MM.1S (cell line): ENCODE data around the gene TPM3.

Source experiments
- DNase-seq: peaks from one replicate; pipeline ENCODE4 v3.0.0-alpha.2; 2015
- H2AFZ ChIP-seq: fragments of 300-600 bp; sonication (generic); 2 replicates; pipeline ENCODE4 v1.6.0; 2016; ENCODE audit warnings: antibody characterized with exemption, low read length
- H3F3A ChIP-seq: fragments of 300-600 bp; sonication (generic); 2 replicates; pipeline ENCODE4 v1.6.1; 2016; ENCODE audit warnings: mild to moderate bottlenecking, antibody characterized with exemption, low read length, moderate library complexity, mixed read lengths; ENCODE audit not compliant: insufficient read depth
- H3K27ac ChIP-seq: fragments of 300-600 bp; sonication (generic); 2 replicates; pipeline ENCODE4 v1.5.1; 2016; ENCODE audit warnings: mild to moderate bottlenecking, low read length
- H3K27me3 ChIP-seq: fragments of 300-600 bp; sonication (generic); replicated peaks from 2 replicates; pipeline ENCODE4 v1.6.0; 2016; ENCODE audit warnings: low read length; ENCODE audit not compliant: insufficient read depth
- H3K36me3 ChIP-seq: fragments of 300-600 bp; sonication (generic); replicated peaks from 2 replicates; pipeline ENCODE4 v1.6.1; 2016; ENCODE audit warnings: mild to moderate bottlenecking, low read length, mixed read lengths; ENCODE audit not compliant: insufficient read depth
- H3K4me1 ChIP-seq: fragments of 300-600 bp; sonication (generic); 2 replicates; pipeline ENCODE4 v1.6.1; 2016; ENCODE audit warnings: low read length, mixed read lengths
- H3K4me2 ChIP-seq: fragments of 300-600 bp; sonication (generic); 2 replicates; pipeline ENCODE4 v1.6.0; 2016; ENCODE audit warnings: low read depth, low read length
- H3K4me3 ChIP-seq: fragments of 300-600 bp; sonication (generic); 2 replicates; pipeline ENCODE4 v1.5.1; 2016; ENCODE audit warnings: low read length, mixed read lengths
- H3K79me2 ChIP-seq: fragments of 300-600 bp; sonication (generic); 2 replicates; pipeline ENCODE4 v1.6.1; 2016; ENCODE audit warnings: mixed run types, low read length, mixed read lengths
- H3K9ac ChIP-seq: fragments of 300-600 bp; sonication (generic); 2 replicates; pipeline ENCODE4 v1.6.1; 2016; ENCODE audit warnings: low read length, mixed read lengths
- H3K9me2 ChIP-seq: fragments of 300-600 bp; sonication (generic); replicated peaks from 2 replicates; pipeline ENCODE4 v1.6.1; 2016; ENCODE audit warnings: mild to moderate bottlenecking, low read length, mixed read lengths; ENCODE audit not compliant: insufficient read depth
- H3K9me3 ChIP-seq: fragments of 300-600 bp; sonication (generic); replicated peaks from 2 replicates; pipeline ENCODE4 v1.6.1; 2016; ENCODE audit warnings: mild to moderate bottlenecking, low read length, mixed read lengths; ENCODE audit not compliant: insufficient read depth
- H4K20me1 ChIP-seq: fragments of 300-600 bp; sonication (generic); 2 replicates; pipeline ENCODE4 v1.6.1; 2016; ENCODE audit warnings: mild to moderate bottlenecking, low read length, moderate library complexity, mixed read lengths; ENCODE audit not compliant: insufficient read depth
- CTCF ChIP-seq: fragments of 300-600 bp; sonication (generic); IDR thresholded peaks from 2 replicates; pipeline ENCODE4 v1.5.1; 2016; ENCODE audit warnings: antibody characterized with exemption, low read length, mixed read lengths
- EZH2 ChIP-seq: fragments of 300-600 bp; sonication (generic); optimal IDR thresholded peaks from 2 replicates; pipeline ENCODE3; 2017; ENCODE audit warnings: low read depth, mild to moderate bottlenecking, antibody characterized with exemption, low read length, mixed read lengths
- EZH2phosphoT487 ChIP-seq: fragments of 300-600 bp; sonication (generic); IDR thresholded peaks from 2 replicates; pipeline ENCODE4 v1.6.1; 2018; ENCODE audit warnings: antibody characterized with exemption, low read length

The TPM3 gene

GRCh38 chr1:154145986-154146385 lies 45.9 kb downstream of the TPM3 start:
- H3K4me2 ChIP-seq: no peak overlapping the region
- H2AFZ ChIP-seq: no peak overlapping the region
- no peaks in the 10 kb centered on the region for H3K79me2 ChIP-seq
- no peaks in the 10 kb centered on the region for H3F3A ChIP-seq
- no peaks in the 10 kb centered on the region for H4K20me1 ChIP-seq
- no peaks in the 10 kb centered on the region for H3K36me3 ChIP-seq
- peak; percentile 31 for DNase-seq
- no peak overlapping the region for H3K27ac ChIP-seq
- no peak overlapping the region for H3K9ac ChIP-seq
- no peaks in the 10 kb centered on the region for H3K9me2 ChIP-seq
- H3K9me3 ChIP-seq: no peaks in the 10 kb centered on the region
- no peaks in the 10 kb centered on the region for H3K4me1 ChIP-seq
- TF ChIP-seq EZH2: no peak
- TF ChIP-seq CTCF: peak; percentile 54
- H3K27me3 ChIP-seq: no peaks in the 10 kb centered on the region
- no peak overlapping the region for H3K4me3 ChIP-seq

- no peak overlapping the region for H3K9ac ChIP-seq
- H3K4me3 ChIP-seq: no peak overlapping the region
- H3F3A ChIP-seq: no peaks in the 10 kb centered on the region
- no peaks in the 10 kb centered on the region for H3K36me3 ChIP-seq
- DNase-seq: no peak
- H3K9me2 ChIP-seq: no peaks in the 10 kb centered on the region
- no peaks in the 10 kb centered on the region for H3K79me2 ChIP-seq
- H4K20me1 ChIP-seq: no peaks in the 10 kb centered on the region
- H3K4me1 ChIP-seq: no peaks in the 10 kb centered on the region
- H3K4me2 ChIP-seq: no peak overlapping the region
- TF ChIP-seq EZH2phosphoT487 (no peak), EZH2 (no peak), CTCF (no peak)
- no peaks in the 10 kb centered on the region for H3K27me3 ChIP-seq
- no peak overlapping the region for H3K27ac ChIP-seq
- H3K9me3 ChIP-seq: no peaks in the 10 kb centered on the region
- no peak overlapping the region for H2AFZ ChIP-seq
These were observed 49.5 kb downstream of the TPM3 start for GRCh38 chr1:154142358-154142757.

DNA sequence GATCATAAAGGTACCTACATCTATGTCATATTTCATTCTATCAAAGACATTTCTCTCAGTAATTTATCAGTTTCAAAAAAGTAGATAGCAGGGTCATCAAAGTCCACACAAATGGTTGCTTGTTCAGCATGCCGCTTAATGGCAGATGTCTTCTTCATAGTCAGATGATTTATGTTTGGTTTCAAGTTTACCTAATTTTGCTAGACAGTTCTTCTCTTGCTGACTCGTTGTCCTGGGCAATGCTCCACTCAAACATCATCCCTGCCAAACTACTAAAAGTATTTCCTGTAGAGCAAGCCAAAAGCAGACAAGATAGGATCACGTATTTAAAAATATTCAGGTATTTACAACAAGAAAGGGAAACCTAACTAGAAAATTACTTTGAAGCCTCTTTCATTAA lies 50.7 kb downstream of the TPM3 start:
- Histone ChIP-seq H3K9me3 (no peaks in the 10 kb centered on the region), H3K4me1 (no peaks in the 10 kb centered on the region), H4K20me1 (no peaks in the 10 kb centered on the region), H3K27ac (no peak overlapping the region), H3F3A (no peaks in the 10 kb centered on the region), H3K27me3 (no peaks in the 10 kb centered on the region), H3K79me2 (no peaks in the 10 kb centered on the region), H3K4me3 (no peak overlapping the region), H3K36me3 (no peaks in the 10 kb centered on the region), H3K9ac (no peak overlapping the region), H3K4me2 (no peak overlapping the region), H2AFZ (no peak overlapping the region), H3K9me2 (no peaks in the 10 kb centered on the region)
- TF ChIP-seq EZH2phosphoT487 (no peak), CTCF (no peak), EZH2 (no peak)
- no peak for DNase-seq

DNA sequence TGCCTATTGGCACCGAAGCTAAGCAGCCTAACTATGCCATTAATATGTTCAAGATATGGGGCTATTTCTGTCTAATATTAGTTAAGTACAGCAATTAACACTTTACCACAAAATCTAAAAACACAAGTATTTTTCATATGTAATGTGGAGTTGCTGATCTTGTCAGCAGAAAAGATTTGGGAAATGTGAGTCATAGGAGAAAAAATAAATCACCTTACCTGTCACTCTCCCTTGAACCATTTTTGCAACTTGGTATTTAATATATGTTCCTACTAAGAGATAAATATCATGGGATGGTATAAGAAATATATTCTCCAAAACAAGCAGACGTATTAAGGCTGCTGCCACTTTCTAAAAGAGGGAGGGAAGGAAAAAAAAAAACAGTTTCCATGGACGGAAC lies 54.0 kb downstream of the TPM3 start:
- Histone ChIP-seq H3K79me2 (no peaks in the 10 kb centered on the region), H3K27ac (no peak overlapping the region)
- no peak for DNase-seq

More for the DNA sequence above, 54.0 kb downstream of the TPM3 start:
- TF ChIP-seq EZH2phosphoT487 (no peak), CTCF (no peak), EZH2 (no peak)
- H3K9ac ChIP-seq: no peak overlapping the region
- no peaks in the 10 kb centered on the region for H3K9me2 ChIP-seq
- H3K4me3 ChIP-seq: no peak overlapping the region
- no peaks in the 10 kb centered on the region for H3K9me3 ChIP-seq
- no peaks in the 10 kb centered on the region for H4K20me1 ChIP-seq
- no peaks in the 10 kb centered on the region for H3K4me1 ChIP-seq
- no peaks in the 10 kb centered on the region for H3K27me3 ChIP-seq
- H3K4me2 ChIP-seq: no peak overlapping the region
- no peaks in the 10 kb centered on the region for H3K36me3 ChIP-seq
- H3F3A ChIP-seq: no peaks in the 10 kb centered on the region
- H2AFZ ChIP-seq: no peak overlapping the region
